DND-41 (cell line): ENCODE data around the gene POLDIP3.

Source experiments
- ATAC-seq: fragments of 200-7000 bp; cut with Tn5 transposase; 3 replicates; pipeline ENCODE4 v1.9.1; 2021; ENCODE audit warnings: low read depth; ENCODE audit not compliant: insufficient read depth
- DNase-seq: peaks from one replicate; pipeline ENCODE4 v3.0.0-alpha.2; 2020
- H2AFZ ChIP-seq: 2 replicates; pipeline ENCODE4 v1.6.0; 2012; ENCODE audit warnings: low read depth, low read length
- H3K27ac ChIP-seq: 2 replicates; pipeline ENCODE4 v1.5.1; 2012; ENCODE audit warnings: low read length, inconsistent platforms
- H3K27me3 ChIP-seq: fragments of 200-600 bp; sonication (generic); 2 replicates; pipeline ENCODE4 v1.6.0; 2012; ENCODE audit warnings: low read length, mild to moderate bottlenecking, inconsistent platforms; ENCODE audit not compliant: insufficient read depth, poor library complexity
- H3K36me3 ChIP-seq: 2 replicates; pipeline ENCODE4 v1.5.1; 2012; ENCODE audit warnings: low read length, inconsistent platforms; ENCODE audit not compliant: insufficient read depth
- H3K4me1 ChIP-seq: 2 replicates; pipeline ENCODE4 v1.5.1; 2012; ENCODE audit warnings: mild to moderate bottlenecking, low read length; ENCODE audit not compliant: insufficient read depth
- H3K4me2 ChIP-seq: 2 replicates; pipeline ENCODE4 v1.6.0; 2012; ENCODE audit warnings: mild to moderate bottlenecking, moderate library complexity, low read length, inconsistent platforms; ENCODE audit not compliant: insufficient read depth
- H3K4me3 ChIP-seq, 2 experiments: fragments of 200-600 bp in 1 of 2; shearing (Covaris generic) in 1 of 2; 2 replicates each; pipeline ENCODE4 v1.5.1; 2012 to 2016; ENCODE audit warnings: inconsistent platforms in 2 of 2, low read length in 2 of 2, mild to moderate bottlenecking in 2 of 2, low read depth in 1 of 2, moderate library complexity in 1 of 2
- H3K79me2 ChIP-seq: 2 replicates; pipeline ENCODE4 v1.6.0; 2012; ENCODE audit warnings: low read length, inconsistent platforms; ENCODE audit not compliant: insufficient read depth
- H3K9ac ChIP-seq: 2 replicates; pipeline ENCODE4 v1.6.0; 2012; ENCODE audit warnings: low read depth, mild to moderate bottlenecking, inconsistent platforms, low read length, moderate library complexity
- H3K9me3 ChIP-seq: 2 replicates; pipeline ENCODE4 v1.5.1; 2012; ENCODE audit warnings: low read length, moderate library complexity, mild to moderate bottlenecking, inconsistent platforms; ENCODE audit not compliant: insufficient read depth, severe bottlenecking
- H4K20me1 ChIP-seq: 2 replicates; pipeline ENCODE4 v1.6.0; 2012; ENCODE audit warnings: low read length; ENCODE audit not compliant: insufficient read depth
- EZH2 ChIP-seq: IDR thresholded peaks from 3 replicates; pipeline ENCODE4 v1.6.1; 2012; ENCODE audit warnings: borderline replicate concordance, low read depth, mild to moderate bottlenecking, moderate library complexity, low read length, inconsistent platforms; ENCODE audit not compliant: severe bottlenecking
- TF ChIP-seq, protein P1 (sequence below): IDR thresholded peaks from 2 replicates; pipeline ENCODE4 v1.5.1; 2012; ENCODE audit warnings: borderline replicate concordance, low read length, moderate library complexity, mild to moderate bottlenecking; ENCODE audit not compliant: poor library complexity, severe bottlenecking; ENCODE audit errors: extremely low read depth

Gene POLDIP3

DNA sequence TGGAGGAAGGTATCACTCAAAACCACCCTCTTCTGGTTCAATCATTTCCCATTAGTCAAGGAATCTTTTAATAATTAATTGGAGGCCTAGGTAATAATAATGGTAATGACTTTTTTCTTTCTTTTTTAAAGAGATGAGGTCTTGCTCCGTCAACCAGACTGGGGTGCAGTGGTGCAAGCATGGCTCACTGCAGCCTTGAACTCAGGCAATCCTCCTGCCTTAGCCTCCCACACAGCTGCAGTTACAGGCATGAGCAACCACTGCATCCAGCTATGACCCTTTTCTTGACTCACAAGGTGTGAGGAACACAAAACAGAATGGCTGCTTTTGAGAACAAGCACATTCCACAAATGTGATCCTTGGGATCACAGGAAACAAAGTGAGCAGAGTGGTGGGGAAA, 3.6 kb downstream of the POLDIP3 start:
- Histone ChIP-seq H3K27ac (no peak overlapping the region; the same call in 1 of the 2 replicates), H3K79me2 (peaks cover 86% of the 10 kb centered on the region), H3K4me1 (peaks cover 36% of the 10 kb centered on the region), H3K9me3 (no peaks in the 10 kb centered on the region), H3K9ac (no peak overlapping the region), H3K36me3 (peaks cover 52% of the 10 kb centered on the region), H4K20me1 (peaks cover 57% of the 10 kb centered on the region), H3K4me3 (no peak overlapping the region), H2AFZ (no peak overlapping the region), H3K27me3 (no peaks in the 10 kb centered on the region), H3K4me2 (peak overlapping the region; percentile 32; the same call in 1 of the 2 replicates)
- DNase-seq (no peak), ATAC-seq (no peak)
- TF ChIP-seq, protein P1, sequence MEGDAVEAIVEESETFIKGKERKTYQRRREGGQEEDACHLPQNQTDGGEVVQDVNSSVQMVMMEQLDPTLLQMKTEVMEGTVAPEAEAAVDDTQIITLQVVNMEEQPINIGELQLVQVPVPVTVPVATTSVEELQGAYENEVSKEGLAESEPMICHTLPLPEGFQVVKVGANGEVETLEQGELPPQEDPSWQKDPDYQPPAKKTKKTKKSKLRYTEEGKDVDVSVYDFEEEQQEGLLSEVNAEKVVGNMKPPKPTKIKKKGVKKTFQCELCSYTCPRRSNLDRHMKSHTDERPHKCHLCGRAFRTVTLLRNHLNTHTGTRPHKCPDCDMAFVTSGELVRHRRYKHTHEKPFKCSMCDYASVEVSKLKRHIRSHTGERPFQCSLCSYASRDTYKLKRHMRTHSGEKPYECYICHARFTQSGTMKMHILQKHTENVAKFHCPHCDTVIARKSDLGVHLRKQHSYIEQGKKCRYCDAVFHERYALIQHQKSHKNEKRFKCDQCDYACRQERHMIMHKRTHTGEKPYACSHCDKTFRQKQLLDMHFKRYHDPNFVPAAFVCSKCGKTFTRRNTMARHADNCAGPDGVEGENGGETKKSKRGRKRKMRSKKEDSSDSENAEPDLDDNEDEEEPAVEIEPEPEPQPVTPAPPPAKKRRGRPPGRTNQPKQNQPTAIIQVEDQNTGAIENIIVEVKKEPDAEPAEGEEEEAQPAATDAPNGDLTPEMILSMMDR, result no peak
- no peak for TF ChIP-seq EZH2

DNA sequence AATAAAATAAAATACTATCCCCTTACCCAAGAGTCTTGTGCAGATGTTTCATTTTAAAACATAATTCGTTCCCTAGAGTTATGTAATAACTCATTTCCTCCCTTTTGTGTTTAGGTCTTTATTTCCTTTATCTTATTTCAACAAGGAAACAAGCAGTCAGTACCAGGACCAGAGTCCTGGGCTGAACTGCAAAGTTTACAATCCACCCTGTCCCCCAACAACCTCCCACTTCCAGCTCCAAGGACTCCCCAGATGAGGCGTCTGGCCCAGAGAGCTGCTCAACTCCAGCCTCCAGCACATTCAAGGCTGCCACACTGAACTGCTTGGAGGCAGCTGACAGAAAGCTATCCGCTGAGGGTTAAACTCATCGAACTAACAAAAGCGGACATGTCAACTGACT, 4.5 kb downstream of the POLDIP3 start:
- Histone ChIP-seq H3K9me3 (no peaks in the 10 kb centered on the region), H3K4me2 (peak overlapping the region; percentile 12; the same call in 1 of the 2 replicates), H3K4me1 (peaks cover 28% of the 10 kb centered on the region), H3K9ac (no peak overlapping the region), H3K4me3 (no peak overlapping the region), H3K36me3 (peaks cover 60% of the 10 kb centered on the region), H3K27me3 (no peaks in the 10 kb centered on the region), H2AFZ (no peak overlapping the region), H4K20me1 (peaks cover 66% of the 10 kb centered on the region), H3K79me2 (peaks cover 95% of the 10 kb centered on the region), H3K27ac (no peak overlapping the region)
- TF ChIP-seq, protein P1, result no peak
- TF ChIP-seq EZH2, result no peak
- DNase-seq (no peak), ATAC-seq (no peak)

DNA sequence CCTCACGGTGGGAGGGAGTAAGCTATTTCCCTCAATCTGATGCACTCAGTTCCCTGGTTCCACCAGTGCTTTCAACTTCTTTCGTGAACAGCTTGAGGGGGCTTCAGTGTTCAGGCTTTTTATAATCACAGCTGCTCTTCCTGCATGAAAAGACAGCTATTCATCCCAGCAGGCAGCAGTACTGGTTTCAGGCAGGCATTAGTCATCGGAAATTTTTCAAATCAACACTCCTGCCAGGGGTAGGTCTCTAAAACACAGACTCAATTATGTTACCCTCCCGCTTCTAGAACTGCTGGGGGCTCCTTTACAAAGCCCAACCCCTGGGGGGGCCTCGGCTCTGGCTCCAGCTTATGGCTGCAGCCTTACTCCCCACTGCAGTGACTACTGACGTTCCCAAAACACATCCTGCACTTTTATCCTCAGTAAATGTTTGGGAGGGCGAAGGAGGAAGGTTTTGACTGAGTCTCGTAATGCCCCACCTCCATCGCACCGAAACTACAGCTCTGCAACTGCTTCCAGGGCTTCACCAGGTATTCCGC, 5.8 kb downstream of the POLDIP3 start:
- Histone ChIP-seq H3K36me3 (peaks cover 71% of the 10 kb centered on the region), H3K79me2 (peaks cover 100% of the 10 kb centered on the region), H3K9ac (no peak overlapping the region), H3K9me3 (no peaks in the 10 kb centered on the region), H3K4me1 (peaks cover 27% of the 10 kb centered on the region), H3K4me3 (no peak overlapping the region), H3K27me3 (no peaks in the 10 kb centered on the region), H2AFZ (no peak overlapping the region), H3K27ac (no peak overlapping the region), H3K4me2 (no peak overlapping the region), H4K20me1 (peaks cover 76% of the 10 kb centered on the region)
- TF ChIP-seq EZH2, result no peak
- TF ChIP-seq, protein P1, result no peak
- ATAC-seq, result no peak
- no peak for DNase-seq
